ENCODE results near the gene ANKRD17. TPM values are rescaled to one million over a fixed set of nuclear protein-coding genes. Genes with fewer than 3 reads are reported as not detected.

ANKRD17 gene
- total and polyA plus RNA-seq, 9 donors = 13.2 to 59.7 (median 49.3) TPM

DNA sequence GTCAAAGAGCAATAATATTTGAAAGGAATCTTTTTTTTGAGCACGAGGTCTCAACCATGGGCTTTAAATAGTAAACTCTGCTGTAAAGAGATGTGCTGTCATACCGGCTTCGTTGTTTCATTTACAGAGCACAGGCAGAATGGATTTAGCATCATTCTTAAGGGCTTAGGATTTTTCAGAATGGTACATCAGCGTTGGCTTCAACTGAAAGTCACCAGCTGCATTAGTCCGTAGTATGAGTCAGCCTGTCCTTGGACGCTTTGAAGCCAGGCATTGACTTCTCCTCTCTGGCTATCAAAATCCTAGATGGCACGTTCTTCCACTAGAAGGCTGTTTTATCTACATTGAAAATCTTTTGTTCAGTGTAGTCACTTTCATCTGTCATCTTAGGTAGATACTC, 212.7 kb downstream of the ANKRD17 start:
- no peaks in the 10 kb centered on the region for H3K9me3 ChIP-seq
- WGBS, 3 donors = 88 to 93% (median 90%) methylated on average over 7 of the region's 7 CpGs
- no peak overlapping the region for H3K4me3 ChIP-seq
- intact Hi-C loops (cut with DNase I) = no loop called here
- no peaks in the 10 kb centered on the region for H3K36me3 ChIP-seq
- DNase-seq = no peak
- no peak for TF ChIP-seq EP300 (IDR thresholded peaks at IDR 0.05)
- H3K27ac ChIP-seq = no peak overlapping the region
- H3K27me3 ChIP-seq = no peaks in the 10 kb centered on the region
- no peaks in the 10 kb centered on the region for H3K4me1 ChIP-seq (ENCODE audit: insufficient read depth)

DNA sequence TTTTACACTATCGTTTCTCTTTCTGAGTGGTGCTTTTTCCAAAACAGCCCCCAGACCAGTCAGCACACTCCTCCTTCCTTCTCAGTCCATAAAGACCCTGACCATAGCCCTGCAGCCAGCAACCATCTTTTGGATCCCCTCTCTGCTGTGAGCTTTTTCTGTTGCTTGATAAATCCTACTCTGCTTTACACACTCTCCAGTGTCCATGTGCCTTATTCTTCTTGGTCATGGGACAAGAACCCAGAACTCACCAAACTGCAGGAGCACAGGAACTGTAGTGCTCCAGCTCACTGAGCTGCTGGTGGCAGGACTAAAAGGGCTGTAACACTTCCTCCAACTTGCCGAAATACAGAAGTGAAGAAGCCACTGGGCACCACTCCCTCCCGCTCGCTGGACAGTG, 221.5 kb downstream of the ANKRD17 start:
- intact Hi-C loops (cut with DNase I) = no loop called here
- no peak overlapping the region for H3K27ac ChIP-seq
- H3K4me1 ChIP-seq (ENCODE audit: insufficient read depth) = no peaks in the 10 kb centered on the region
- 93 to 95% (median 94%) methylated on average over 4 of the region's 4 CpGs for WGBS, 3 donors
- H3K36me3 ChIP-seq = no peaks in the 10 kb centered on the region
- no peaks in the 10 kb centered on the region for H3K27me3 ChIP-seq
- no peak for DNase-seq
- H3K4me3 ChIP-seq = no peak overlapping the region
- peaks cover 0 to 6% of the 10 kb centered on the region in 2 donors for H3K9me3 ChIP-seq
- no peak for TF ChIP-seq CTCF (IDR thresholded peaks at IDR 0.05)
- TF ChIP-seq POLR2A (IDR thresholded peaks at IDR 0.05) = no peak
- TF ChIP-seq EP300 (IDR thresholded peaks at IDR 0.05) = no peak

- H3K9me3 ChIP-seq = peaks cover 0 to 6% of the 10 kb centered on the region in 2 donors
- no peaks in the 10 kb centered on the region for H3K4me1 ChIP-seq (ENCODE audit: insufficient read depth)
- DNase-seq = no peak
- H3K4me3 ChIP-seq = no peak overlapping the region
- no peak overlapping the region for H3K27ac ChIP-seq
- TF ChIP-seq EP300 (IDR thresholded peaks at IDR 0.05) = no peak
- TF ChIP-seq POLR2A (IDR thresholded peaks at IDR 0.05) = no peak
- TF ChIP-seq CTCF (IDR thresholded peaks at IDR 0.05) = no peak
- intact Hi-C loops (cut with DNase I) = no loop called here
- WGBS, 3 donors = 82 to 87% (median 85%) methylated on average over 1 of the region's 1 CpG
- no peaks in the 10 kb centered on the region for H3K36me3 ChIP-seq
- no peaks in the 10 kb centered on the region for H3K27me3 ChIP-seq
Observed at GRCh38 chr4:73036123-73036522, 222.5 kb downstream of the ANKRD17 start.

- no peak for DNase-seq
- no peaks in the 10 kb centered on the region for H3K36me3 ChIP-seq
- H3K27me3 ChIP-seq = no peaks in the 10 kb centered on the region
- 89 to 95% (median 91%) methylated on average over 2 of the region's 2 CpGs for WGBS, 3 donors
- H3K4me3 ChIP-seq = no peak overlapping the region
- intact Hi-C loops (cut with DNase I) = loop anchor here in 1 of 4 donors (5.0 kb wide), 1 partner anchor 1583 kb away; no protein-coding TSS in a partner anchor
- no peak for TF ChIP-seq POLR2A (IDR thresholded peaks at IDR 0.05)
- no peak for TF ChIP-seq CTCF (IDR thresholded peaks at IDR 0.05)
- no peak for TF ChIP-seq EP300 (IDR thresholded peaks at IDR 0.05)
- H3K9me3 ChIP-seq = peaks cover 0 to 6% of the 10 kb centered on the region in 2 donors
- no peak overlapping the region for H3K27ac ChIP-seq
- no peaks in the 10 kb centered on the region for H3K4me1 ChIP-seq (ENCODE audit: insufficient read depth)
Observed at GRCh38 chr4:73034896-73035295, 223.7 kb downstream of the ANKRD17 start.

DNA sequence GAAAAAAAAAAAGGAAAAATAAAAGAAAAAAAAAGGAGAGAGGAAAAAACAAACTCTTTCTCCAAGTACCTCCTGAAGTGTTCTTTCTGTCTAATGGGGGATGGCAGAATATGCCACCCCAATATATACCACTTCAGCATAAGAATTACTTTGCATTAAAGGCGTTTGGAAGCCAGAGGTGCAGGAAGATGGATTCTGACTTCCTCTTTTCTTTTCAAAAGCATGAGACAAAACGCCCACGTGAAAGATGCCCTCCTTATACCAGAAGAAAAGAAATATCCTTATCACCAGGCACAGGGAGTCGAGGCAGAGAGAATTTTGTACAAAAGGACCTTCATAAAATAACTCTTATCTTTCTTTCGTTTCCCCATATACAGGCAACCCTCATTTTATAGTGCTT, 230.0 kb downstream of the ANKRD17 start:
- no peak for DNase-seq
- H3K27ac ChIP-seq = no peak overlapping the region
- intact Hi-C loops (cut with DNase I) = no loop called here
- TF ChIP-seq EP300 (IDR thresholded peaks at IDR 0.05) = no peak
- no peak for TF ChIP-seq CTCF (IDR thresholded peaks at IDR 0.05)
- no peak for TF ChIP-seq POLR2A (IDR thresholded peaks at IDR 0.05)
- WGBS, 3 donors = 54 to 59% (median 58%) methylated on average over 5 of the region's 5 CpGs
- no peaks in the 10 kb centered on the region for H3K27me3 ChIP-seq
- no peaks in the 10 kb centered on the region for H3K9me3 ChIP-seq
- no peak overlapping the region for H3K4me3 ChIP-seq
- H3K36me3 ChIP-seq = no peaks in the 10 kb centered on the region
- H3K4me1 ChIP-seq (ENCODE audit: insufficient read depth) = no peaks in the 10 kb centered on the region

Small RNA genes lying within 50 kb of the gene (small RNA-seq; reads per million reads assigned to genes)
- gene RF00334 = not detected
- not detected for gene RNU6ATAC5P

Other genes starting within 250 kb of the ANKRD17 start
- gene COX18, start 189.1 kb downstream of the ANKRD17 start, total RNA-seq = 10 to 100 TPM in 6 of 7 donors, 1 to 10 TPM in 1; 9.9 to 18.2 (median 12.5) TPM
- gene COX18, start 189.1 kb downstream of the ANKRD17 start, polyA plus RNA-seq = 10 to 100 TPM; 11.4 to 11.6 TPM
- gene ALB, start 145.5 kb upstream of the ANKRD17 start, total RNA-seq = 10 to 100 TPM in 2 of 7 donors, 1 to 10 TPM in 3, under 1 TPM in 1, not detected in 1; 0.46 to 55.0 (median 4.6) TPM
- under 1 TPM; 0.18 to 0.20 TPM for gene ALB, start 145.5 kb upstream of the ANKRD17 start, polyA plus RNA-seq
- gene AFP, start 177.4 kb upstream of the ANKRD17 start, total RNA-seq = 1 to 10 TPM in 1 of 7 donors, under 1 TPM in 2, not detected in 4; 0.32 to 2.8 (median 0.62) TPM
- gene AFP, start 177.4 kb upstream of the ANKRD17 start, polyA plus RNA-seq = under 1 TPM in 1 of 2 donors, not detected in 1; 0.17 TPM
- gene AFM, start 222.9 kb upstream of the ANKRD17 start, total RNA-seq = under 1 TPM in 1 of 7 donors, not detected in 6; 0.15 TPM
- not detected for gene AFM, start 222.9 kb upstream of the ANKRD17 start, polyA plus RNA-seq